ENCODE data around the gene PRPF8. TPM values are rescaled to one million over a fixed set of nuclear protein-coding genes. Genes with fewer than 3 reads are reported as not detected.
"Not testable (repeated sequence)": the region's sequence is repeated elsewhere in the genome, so short reads cannot be mapped to it uniquely, and the experiment has no call there.

Gene PRPF8
- total RNA-seq, 6 experiments from 2014 or later, result 224 to 285 (median 248) TPM

DNA sequence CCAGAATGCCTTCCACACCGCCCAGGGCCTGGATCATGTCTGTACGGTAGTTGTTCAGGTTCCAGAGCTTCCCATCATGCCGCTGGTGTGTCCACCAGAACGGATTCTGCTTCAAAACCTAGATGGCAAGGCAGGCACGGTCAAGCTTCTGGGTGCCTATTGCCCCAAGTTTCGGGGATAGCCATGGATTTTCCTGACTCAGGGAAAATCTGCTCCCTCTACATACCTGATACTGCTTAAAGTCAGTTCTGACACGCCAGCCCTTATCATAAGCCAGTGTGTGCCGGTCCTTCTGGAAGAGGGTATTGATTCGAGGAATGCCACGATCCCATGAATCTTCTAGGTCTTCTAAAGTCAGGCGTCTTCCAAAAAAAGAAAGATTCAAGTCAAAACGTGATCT, 23.6 kb downstream of the PRPF8 start:
- H3K9me3 Mint-ChIP-seq, result no peaks in the 10 kb centered on the region
- TF ChIP-seq, protein P1, sequence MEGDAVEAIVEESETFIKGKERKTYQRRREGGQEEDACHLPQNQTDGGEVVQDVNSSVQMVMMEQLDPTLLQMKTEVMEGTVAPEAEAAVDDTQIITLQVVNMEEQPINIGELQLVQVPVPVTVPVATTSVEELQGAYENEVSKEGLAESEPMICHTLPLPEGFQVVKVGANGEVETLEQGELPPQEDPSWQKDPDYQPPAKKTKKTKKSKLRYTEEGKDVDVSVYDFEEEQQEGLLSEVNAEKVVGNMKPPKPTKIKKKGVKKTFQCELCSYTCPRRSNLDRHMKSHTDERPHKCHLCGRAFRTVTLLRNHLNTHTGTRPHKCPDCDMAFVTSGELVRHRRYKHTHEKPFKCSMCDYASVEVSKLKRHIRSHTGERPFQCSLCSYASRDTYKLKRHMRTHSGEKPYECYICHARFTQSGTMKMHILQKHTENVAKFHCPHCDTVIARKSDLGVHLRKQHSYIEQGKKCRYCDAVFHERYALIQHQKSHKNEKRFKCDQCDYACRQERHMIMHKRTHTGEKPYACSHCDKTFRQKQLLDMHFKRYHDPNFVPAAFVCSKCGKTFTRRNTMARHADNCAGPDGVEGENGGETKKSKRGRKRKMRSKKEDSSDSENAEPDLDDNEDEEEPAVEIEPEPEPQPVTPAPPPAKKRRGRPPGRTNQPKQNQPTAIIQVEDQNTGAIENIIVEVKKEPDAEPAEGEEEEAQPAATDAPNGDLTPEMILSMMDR (IDR thresholded peaks at IDR 0.05), result no peak
- H3K36me3 Mint-ChIP-seq (ENCODE audit: low read depth), result peaks cover 54% of the 10 kb centered on the region
- H3K4me3 Mint-ChIP-seq, result no peak overlapping the region
- H3K27me3 Mint-ChIP-seq (ENCODE audit: insufficient read depth), result peaks cover 2% of the 10 kb centered on the region
- H3K27ac Mint-ChIP-seq, result no peak overlapping the region
- no peaks in the 10 kb centered on the region for H3K4me1 Mint-ChIP-seq (ENCODE audit: low read depth)
- no peak for DNase-seq

DNA sequence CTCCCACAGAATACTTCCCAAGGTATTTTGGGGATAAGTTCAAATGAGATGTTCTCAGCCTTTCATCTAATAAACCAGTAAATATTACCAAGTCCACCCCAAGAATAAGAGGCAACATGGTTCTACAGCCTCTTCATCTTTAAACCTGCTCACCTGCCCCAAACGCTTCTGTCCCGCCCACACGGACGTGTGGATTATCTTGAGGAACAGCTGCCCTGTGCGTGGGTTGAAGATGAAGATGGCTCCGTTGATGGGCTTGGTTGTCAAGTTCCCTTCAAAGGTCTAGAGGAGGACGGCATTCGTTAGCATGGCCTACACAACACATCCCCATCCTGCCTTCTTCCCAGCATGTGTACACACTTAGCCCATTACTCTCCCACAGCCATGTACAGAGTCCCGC, 26.6 kb downstream of the PRPF8 start:
- Mint-ChIP-seq H3K4me3 (no peak overlapping the region), H3K36me3 (ENCODE audit: low read depth) (peaks cover 71% of the 10 kb centered on the region), H3K9me3 (no peaks in the 10 kb centered on the region), H3K27ac (no peak overlapping the region), H3K27me3 (ENCODE audit: insufficient read depth) (peaks cover 2% of the 10 kb centered on the region), H3K4me1 (ENCODE audit: low read depth) (no peaks in the 10 kb centered on the region)
- no peak for DNase-seq
- TF ChIP-seq, protein P1 (IDR thresholded peaks at IDR 0.05), result no peak

DNA sequence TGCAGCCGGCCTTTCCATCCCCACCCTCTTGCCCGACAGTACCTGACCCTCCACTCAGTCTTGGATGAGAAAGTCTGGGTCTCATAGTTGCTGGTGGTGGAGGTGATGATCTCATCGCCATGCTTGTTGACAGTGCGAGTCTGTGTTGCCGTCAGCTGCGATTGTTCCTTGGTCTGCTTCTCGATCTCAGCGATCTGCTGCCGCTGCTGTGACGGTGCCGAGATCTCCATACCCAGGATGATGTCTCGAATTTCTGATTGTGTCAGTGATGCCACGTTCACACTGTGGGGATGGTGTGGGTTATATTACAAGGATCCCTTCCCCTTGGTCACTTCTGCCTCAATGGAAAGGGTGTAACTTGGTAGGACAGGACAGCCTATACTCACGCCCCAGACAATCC, 30.9 kb downstream of the PRPF8 start:
- TF ChIP-seq, protein P1 (IDR thresholded peaks at IDR 0.05), result no peak
- Mint-ChIP-seq H3K9me3 (no peaks in the 10 kb centered on the region), H3K4me1 (ENCODE audit: low read depth) (peaks cover 7% of the 10 kb centered on the region), H3K27ac (no peak overlapping the region), H3K4me3 (no peak overlapping the region), H3K36me3 (ENCODE audit: low read depth) (peaks cover 50% of the 10 kb centered on the region), H3K27me3 (ENCODE audit: insufficient read depth) (no peaks in the 10 kb centered on the region; the same call in 1 of the 2 replicates)
- no peak for DNase-seq

DNA sequence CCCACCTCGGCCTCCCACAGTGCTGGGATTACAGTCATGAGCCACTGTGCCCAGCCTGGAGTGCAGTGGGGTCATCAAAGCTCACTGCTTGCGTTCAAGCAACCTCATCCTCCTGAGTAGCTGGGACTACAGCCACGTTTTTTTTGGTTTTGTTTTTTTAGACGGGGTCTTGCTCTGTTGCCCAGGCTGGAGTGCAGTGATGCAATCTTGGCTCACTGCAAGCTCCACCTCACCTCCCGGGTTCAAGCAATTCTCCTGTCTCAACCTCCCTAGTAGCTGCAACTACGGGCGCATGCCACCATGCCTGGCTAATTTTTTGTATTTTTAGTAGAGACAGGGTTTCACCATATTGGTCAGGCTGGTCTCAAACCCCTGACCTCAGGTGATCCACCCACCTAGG, 31.9 kb downstream of the PRPF8 start:
- H3K4me1 Mint-ChIP-seq (ENCODE audit: low read depth); H3K27me3 Mint-ChIP-seq (ENCODE audit: insufficient read depth); H3K9me3 Mint-ChIP-seq; H3K27ac Mint-ChIP-seq; DNase-seq; H3K4me3 Mint-ChIP-seq: not testable (repeated sequence)
- H3K36me3 Mint-ChIP-seq (ENCODE audit: low read depth), result peaks cover 41% of the 10 kb centered on the region

DNA sequence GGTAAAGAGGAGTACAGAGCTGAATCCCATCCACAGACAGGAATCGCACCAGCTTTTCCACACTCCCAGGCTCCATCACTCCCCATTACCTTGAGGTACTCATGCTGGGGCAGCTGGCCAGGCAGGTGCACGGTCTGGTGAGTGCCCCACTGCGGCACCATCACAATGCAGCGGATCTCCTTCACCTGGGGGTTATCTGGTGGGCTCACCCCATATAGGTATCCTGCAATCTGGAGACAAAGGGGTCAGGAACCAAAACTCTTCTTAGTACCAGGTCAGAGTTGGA, 33.2 kb downstream of the PRPF8 start:
- H3K4me3 Mint-ChIP-seq, result no peak overlapping the region
- H3K9me3 Mint-ChIP-seq, result no peaks in the 10 kb centered on the region
- H3K27me3 Mint-ChIP-seq (ENCODE audit: insufficient read depth), result no peaks in the 10 kb centered on the region
- no peak for DNase-seq
- H3K36me3 Mint-ChIP-seq (ENCODE audit: low read depth), result peaks cover 32% of the 10 kb centered on the region
- H3K4me1 Mint-ChIP-seq (ENCODE audit: low read depth), result peaks cover 12% of the 10 kb centered on the region
- TF ChIP-seq, protein P1 (IDR thresholded peaks at IDR 0.05), result no peak
- no peak overlapping the region for H3K27ac Mint-ChIP-seq

DNA sequence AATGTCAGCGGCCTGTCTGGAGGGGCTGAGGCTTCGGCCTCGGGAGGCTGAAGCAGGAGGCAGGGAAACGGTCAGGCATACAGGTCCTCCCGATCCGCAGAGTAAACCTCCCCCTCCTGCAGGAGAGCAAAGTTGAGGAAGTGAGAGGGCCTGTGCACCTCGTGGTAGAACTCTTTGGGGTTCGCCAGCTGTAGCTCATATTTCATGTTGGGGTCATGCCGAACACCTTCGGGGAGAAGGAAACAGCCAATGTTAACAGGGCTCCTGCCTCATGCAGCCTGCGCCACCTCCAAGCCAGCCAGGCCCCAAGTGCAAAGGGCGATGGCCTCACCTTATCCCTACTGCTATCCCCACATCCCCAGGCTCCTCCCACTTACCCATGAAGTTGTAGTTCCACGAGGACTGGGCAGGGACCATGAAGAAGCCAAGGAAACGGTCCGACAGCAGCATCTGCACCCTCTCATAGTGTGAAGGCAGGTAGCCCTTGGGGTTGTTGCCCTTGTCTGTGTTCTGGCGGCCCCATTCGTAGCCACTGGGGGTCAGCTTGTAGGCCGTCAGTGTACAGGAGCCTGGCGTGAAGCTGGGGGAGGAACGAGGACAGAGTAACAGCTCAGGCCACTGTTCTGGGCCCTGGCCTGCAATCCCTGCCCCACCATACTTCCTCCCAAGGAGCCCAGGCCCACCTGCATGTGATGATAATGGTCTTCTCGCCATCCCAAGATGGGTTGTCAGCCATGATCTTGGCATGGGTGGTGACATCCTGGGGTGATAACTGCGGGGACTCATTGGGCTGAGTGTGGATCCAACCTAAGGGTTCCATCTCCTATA, 33.7 kb downstream of the PRPF8 start:
- DNase-seq, result no peak
- H3K4me3 Mint-ChIP-seq, result no peak overlapping the region
- no peaks in the 10 kb centered on the region for H3K9me3 Mint-ChIP-seq
- TF ChIP-seq, protein P1 (IDR thresholded peaks at IDR 0.05), result no peak
- H3K27me3 Mint-ChIP-seq (ENCODE audit: insufficient read depth), result no peaks in the 10 kb centered on the region
- peaks cover 12% of the 10 kb centered on the region for H3K4me1 Mint-ChIP-seq (ENCODE audit: low read depth)
- H3K27ac Mint-ChIP-seq, result no peak overlapping the region
- H3K36me3 Mint-ChIP-seq (ENCODE audit: low read depth), result peaks cover 27% of the 10 kb centered on the region
